HT1080 (cell line): ENCODE measurements around the gene RAB3IL1. TPM values are rescaled to one million over a fixed set of nuclear protein-coding genes. Genes with fewer than 3 reads are reported as not detected.

Experiments used
- DNase-seq: peaks from one replicate; pipeline ENCODE4 v3.0.0-alpha.2; 2015; ENCODE audit warnings: low read depth
- small RNA-seq: library from RNA; depleted of rRNA; stranded (forward); fragments of <200 nt; gene quantifications from one replicate; pipeline ENCODE3, GENCODE V24; 2014
- total RNA-seq: library from RNA; depleted of rRNA; stranded (reverse); fragments of >200 nt; shearing (Covaris generic); gene quantifications from 2 replicates; pipeline ENCODE4 v1.2.3, GENCODE V29; 2014; rRNA removed

Gene RAB3IL1
- total RNA-seq, 1 experiment from 2014 or later = 4.8 TPM

DNA sequence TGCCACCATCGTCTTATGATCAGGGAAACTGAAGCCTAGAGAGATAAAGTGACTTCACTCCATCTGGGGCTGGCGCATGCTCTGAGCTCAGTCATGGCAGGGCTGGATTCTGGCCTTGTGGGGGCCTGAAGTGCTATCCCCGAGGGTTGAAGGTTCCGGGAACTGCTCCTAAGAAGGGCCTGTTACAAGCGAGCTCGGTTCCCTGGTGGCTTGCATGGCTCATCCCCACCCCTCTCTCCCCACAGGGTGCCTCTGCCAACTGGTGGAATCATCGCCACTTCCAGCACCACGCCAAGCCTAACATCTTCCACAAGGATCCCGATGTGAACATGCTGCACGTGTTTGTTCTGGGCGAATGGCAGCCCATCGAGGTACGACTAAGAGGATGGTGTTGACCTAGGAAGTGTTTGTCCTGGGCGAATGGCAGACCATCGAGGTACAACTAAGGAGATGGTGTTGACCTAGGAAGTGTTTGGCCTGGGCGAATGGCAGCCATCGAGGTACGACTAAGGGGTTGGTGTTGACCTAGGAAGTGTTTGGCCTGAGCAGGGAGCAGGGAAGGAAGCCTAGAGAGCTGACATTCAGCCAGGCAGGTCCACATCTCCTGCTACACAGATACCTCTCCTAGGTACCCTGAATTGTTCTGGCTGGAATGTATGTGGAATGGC is 69.3 kb downstream of the RAB3IL1 start:
- no peak for DNase-seq

Small RNA genes within 50 kb of the gene (small RNA-seq; reads per million reads assigned to genes)
- gene MIR6746 (not detected), gene RNU6-1243P (not detected)

Other genes with a start within 250 kb of the RAB3IL1 start
- 3.7 and 6.2 TPM in 2 replicates for gene DAGLA, start 237.2 kb downstream of the RAB3IL1 start, total RNA-seq
- gene MYRF, start 164.9 kb downstream of the RAB3IL1 start, total RNA-seq = 2.8 and 2.9 TPM in 2 replicates
- gene TMEM258, start 125.0 kb downstream of the RAB3IL1 start, total RNA-seq = 178 and 184 TPM in 2 replicates
- gene FEN1, start 124.7 kb downstream of the RAB3IL1 start, total RNA-seq = 251 and 261 TPM in 2 replicates
- 103 and 108 TPM in 2 replicates for gene FADS1, start 100.6 kb downstream of the RAB3IL1 start, total RNA-seq
- gene FADS2, start 89.3 kb downstream of the RAB3IL1 start, total RNA-seq = 105 and 125 TPM in 2 replicates
- 61.3 and 65.3 TPM in 2 replicates for gene FADS3, start 26.0 kb downstream of the RAB3IL1 start, total RNA-seq
- not detected in 2 replicates for gene BEST1, start 32.8 kb upstream of the RAB3IL1 start, total RNA-seq
- 334 and 1,409 TPM in 2 replicates for gene FTH1, start 50.1 kb upstream of the RAB3IL1 start, total RNA-seq
- gene INCENP, start 206.4 kb upstream of the RAB3IL1 start, total RNA-seq = 93.5 and 103 TPM in 2 replicates